Loucy (cell line): ENCODE measurements around the gene KIAA0319L.

Source experiments
- H2AFZ ChIP-seq: fragments of 200-600 bp; sonication (generic); 2 replicates; pipeline ENCODE4 v1.6.0; 2016; ENCODE audit warnings: antibody characterized with exemption, mild to moderate bottlenecking, low read length, moderate library complexity
- H3F3A ChIP-seq: fragments of 200-600 bp; 2 replicates; pipeline ENCODE4 v1.6.0; 2016; ENCODE audit warnings: antibody characterized with exemption, low read depth, mild to moderate bottlenecking
- H3K27me3 ChIP-seq: fragments of 200-600 bp; sonication (generic); 2 replicates; pipeline ENCODE4 v1.6.1; 2014; ENCODE audit warnings: low read length, mild to moderate bottlenecking; ENCODE audit not compliant: insufficient read depth, poor library complexity, severe bottlenecking
- H3K36me3 ChIP-seq: fragments of 200-600 bp; sonication (generic); 2 replicates; pipeline ENCODE4 v1.6.1; 2016; ENCODE audit warnings: low read length; ENCODE audit not compliant: insufficient read depth
- H3K4me1 ChIP-seq: fragments of 200-600 bp; sonication (generic); 2 replicates; pipeline ENCODE4 v1.5.1; 2014; ENCODE audit warnings: low read length, mild to moderate bottlenecking; ENCODE audit not compliant: insufficient read depth, poor library complexity, severe bottlenecking
- H3K4me2 ChIP-seq: fragments of 200-600 bp; sonication (generic); 2 replicates; pipeline ENCODE4 v1.6.0; 2014; ENCODE audit warnings: antibody characterized with exemption, low read length, low read depth, mild to moderate bottlenecking; ENCODE audit not compliant: poor library complexity, severe bottlenecking
- H3K4me3 ChIP-seq: fragments of 200-600 bp; sonication (generic); 2 replicates; pipeline ENCODE4 v1.5.1; 2014; ENCODE audit warnings: low read length, mild to moderate bottlenecking, mixed read lengths; ENCODE audit not compliant: poor library complexity, severe bottlenecking
- H3K79me2 ChIP-seq: fragments of 200-600 bp; sonication (generic); 2 replicates; pipeline ENCODE4 v1.6.1; 2014; ENCODE audit warnings: low read length; ENCODE audit not compliant: insufficient read depth
- H3K9ac ChIP-seq: fragments of 200-600 bp; sonication (generic); 2 replicates; pipeline ENCODE4 v1.6.0; 2014; ENCODE audit warnings: mild to moderate bottlenecking, low read depth, low read length, moderate library complexity; ENCODE audit not compliant: poor library complexity, severe bottlenecking
- H3K9me2 ChIP-seq: fragments of 200-600 bp; sonication (generic); replicated peaks from 2 replicates; pipeline ENCODE4 v1.6.1; 2016; ENCODE audit warnings: low read depth, low read length, mixed read lengths
- H3K9me3 ChIP-seq: fragments of 200-600 bp; sonication (generic); 2 replicates; pipeline ENCODE4 v1.6.1; 2014; ENCODE audit warnings: mild to moderate bottlenecking, antibody characterized with exemption, low read length, low read depth; ENCODE audit not compliant: insufficient read depth
- H4K20me1 ChIP-seq: fragments of 200-600 bp; sonication (generic); 2 replicates; pipeline ENCODE4 v1.6.0; 2014; ENCODE audit warnings: antibody characterized with exemption, low read length, mild to moderate bottlenecking; ENCODE audit not compliant: insufficient read depth, poor library complexity, severe bottlenecking
- EZH2phosphoT487 ChIP-seq: fragments of 200-600 bp; IDR thresholded peaks from 2 replicates; pipeline ENCODE4 v1.6.1; 2018; ENCODE audit warnings: antibody characterized with exemption, mild to moderate bottlenecking, moderate library complexity, borderline replicate concordance
- TF ChIP-seq, protein P1 (sequence below): fragments of 200-600 bp; sonication (generic); conservative IDR thresholded peaks from 2 replicates; pipeline ENCODE4 v1.5.1; 2014; ENCODE audit warnings: mild to moderate bottlenecking, antibody characterized with exemption, low read length

The KIAA0319L gene

DNA sequence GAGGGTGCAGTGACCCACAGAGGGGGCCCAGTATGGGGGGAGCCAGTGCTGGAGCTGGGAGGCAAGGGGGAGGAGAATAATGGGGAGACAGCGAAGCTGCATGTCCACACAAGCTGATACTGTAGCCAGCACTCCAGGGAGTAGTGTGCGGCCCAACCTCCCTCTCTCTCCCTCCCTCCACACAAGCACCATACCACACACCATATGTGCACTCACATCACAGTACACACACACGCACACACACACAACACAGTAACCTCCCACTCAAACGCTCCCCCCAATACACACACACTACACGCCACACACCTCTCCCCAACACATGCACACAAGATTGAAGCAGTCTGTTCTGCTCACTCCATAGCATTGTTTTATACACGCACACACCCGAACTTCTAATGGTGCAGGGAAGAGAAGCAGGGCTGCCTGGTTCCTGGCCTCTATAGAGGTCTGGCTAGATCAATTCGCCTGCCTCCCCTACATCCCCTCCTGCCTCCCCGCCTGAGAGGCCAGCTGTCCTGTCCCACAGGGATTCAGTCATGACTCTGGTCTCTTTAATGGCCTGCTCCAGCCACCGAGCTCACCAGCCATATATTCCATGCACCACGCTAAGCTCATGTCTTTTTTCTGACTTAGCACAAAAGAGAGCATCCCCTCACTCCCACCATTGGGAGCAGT, 4.2 kb upstream of the KIAA0319L start:
- Histone ChIP-seq H3K27me3 (no peaks in the 10 kb centered on the region), H2AFZ (no peak overlapping the region), H3K79me2 (peaks cover 44% of the 10 kb centered on the region), H3K9me3 (no peaks in the 10 kb centered on the region), H3K9ac (peak overlapping the region; percentile 38), H3K4me3 (peak overlapping the region; percentile 58), H3K36me3 (no peaks in the 10 kb centered on the region), H3K4me2 (peak overlapping the region; percentile 81), H3K9me2 (no peaks in the 10 kb centered on the region), H3K4me1 (peaks cover 50% of the 10 kb centered on the region), H4K20me1 (peaks cover 11% of the 10 kb centered on the region), H3F3A (no peaks in the 10 kb centered on the region)
- TF ChIP-seq EZH2phosphoT487: no peak
- TF ChIP-seq, protein P1, sequence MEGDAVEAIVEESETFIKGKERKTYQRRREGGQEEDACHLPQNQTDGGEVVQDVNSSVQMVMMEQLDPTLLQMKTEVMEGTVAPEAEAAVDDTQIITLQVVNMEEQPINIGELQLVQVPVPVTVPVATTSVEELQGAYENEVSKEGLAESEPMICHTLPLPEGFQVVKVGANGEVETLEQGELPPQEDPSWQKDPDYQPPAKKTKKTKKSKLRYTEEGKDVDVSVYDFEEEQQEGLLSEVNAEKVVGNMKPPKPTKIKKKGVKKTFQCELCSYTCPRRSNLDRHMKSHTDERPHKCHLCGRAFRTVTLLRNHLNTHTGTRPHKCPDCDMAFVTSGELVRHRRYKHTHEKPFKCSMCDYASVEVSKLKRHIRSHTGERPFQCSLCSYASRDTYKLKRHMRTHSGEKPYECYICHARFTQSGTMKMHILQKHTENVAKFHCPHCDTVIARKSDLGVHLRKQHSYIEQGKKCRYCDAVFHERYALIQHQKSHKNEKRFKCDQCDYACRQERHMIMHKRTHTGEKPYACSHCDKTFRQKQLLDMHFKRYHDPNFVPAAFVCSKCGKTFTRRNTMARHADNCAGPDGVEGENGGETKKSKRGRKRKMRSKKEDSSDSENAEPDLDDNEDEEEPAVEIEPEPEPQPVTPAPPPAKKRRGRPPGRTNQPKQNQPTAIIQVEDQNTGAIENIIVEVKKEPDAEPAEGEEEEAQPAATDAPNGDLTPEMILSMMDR: no peak

DNA sequence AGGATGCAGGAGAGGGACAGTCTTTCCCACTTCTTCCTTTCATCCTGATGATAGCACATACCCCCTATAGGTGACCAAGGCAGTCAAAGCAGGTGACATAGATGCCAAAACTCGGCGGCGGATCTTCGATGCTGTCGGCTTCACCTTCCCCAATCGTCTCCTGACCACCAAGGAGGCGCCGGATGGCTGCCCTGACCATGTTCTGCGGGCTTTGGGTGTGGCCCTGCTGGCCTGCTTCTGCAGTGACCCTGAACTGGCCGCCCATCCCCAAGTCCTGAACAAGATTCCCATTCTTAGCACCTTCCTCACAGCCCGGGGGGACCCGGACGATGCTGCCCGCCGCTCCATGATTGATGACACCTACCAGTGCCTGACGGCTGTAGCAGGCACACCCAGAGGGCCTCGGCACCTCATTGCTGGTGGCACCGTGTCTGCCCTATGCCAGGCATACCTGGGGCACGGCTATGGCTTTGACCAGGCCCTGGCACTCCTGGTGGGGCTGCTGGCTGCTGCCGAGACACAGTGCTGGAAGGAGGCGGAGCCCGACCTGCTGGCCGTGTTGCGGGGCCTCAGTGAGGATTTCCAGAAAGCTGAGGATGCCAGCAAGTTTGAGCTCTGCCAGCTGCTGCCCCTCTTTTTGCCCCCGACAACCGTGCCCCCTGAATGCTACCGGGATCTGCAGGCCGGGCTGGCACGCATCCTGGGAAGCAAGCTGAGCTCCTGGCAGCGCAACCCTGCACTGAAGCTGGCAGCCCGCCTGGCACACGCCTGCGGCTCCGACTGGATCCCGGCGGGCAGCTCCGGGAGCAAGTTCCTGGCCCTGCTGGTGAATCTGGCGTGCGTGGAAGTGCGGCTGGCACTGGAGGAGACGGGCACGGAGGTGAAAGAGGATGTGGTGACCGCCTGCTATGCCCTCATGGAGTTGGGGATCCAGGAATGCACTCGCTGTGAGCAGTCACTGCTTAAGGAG, 3.3 kb upstream of the KIAA0319L start:
- Histone ChIP-seq H3K79me2 (peaks cover 53% of the 10 kb centered on the region), H4K20me1 (peaks cover 18% of the 10 kb centered on the region), H3K4me3 (no peak overlapping the region), H2AFZ (no peak overlapping the region), H3K9me3 (no peaks in the 10 kb centered on the region), H3F3A (no peaks in the 10 kb centered on the region), H3K4me1 (peaks cover 58% of the 10 kb centered on the region), H3K9me2 (no peaks in the 10 kb centered on the region), H3K9ac (no peak overlapping the region), H3K4me2 (peak overlapping the region; percentile 81), H3K36me3 (no peaks in the 10 kb centered on the region), H3K27me3 (no peaks in the 10 kb centered on the region)
- TF ChIP-seq, protein P1: no peak
- TF ChIP-seq EZH2phosphoT487: no peak

- Histone ChIP-seq H3K9me3 (no peaks in the 10 kb centered on the region), H3K9ac (peak overlapping the region; percentile 26), H3K9me2 (no peaks in the 10 kb centered on the region), H4K20me1 (peaks cover 18% of the 10 kb centered on the region), H3K36me3 (no peaks in the 10 kb centered on the region), H3K27me3 (no peaks in the 10 kb centered on the region), H3K79me2 (peaks cover 61% of the 10 kb centered on the region), H2AFZ (no peak overlapping the region), H3K4me1 (peaks cover 68% of the 10 kb centered on the region), H3F3A (no peaks in the 10 kb centered on the region), H3K4me2 (peak overlapping the region; percentile 95), H3K4me3 (peak overlapping the region; percentile 81)
- TF ChIP-seq, protein P1: no peak
- TF ChIP-seq EZH2phosphoT487: no peak
Observed at GRCh38 chr1:35559317-35559944, 2.2 kb upstream of the KIAA0319L start.
